ENCODE results near the gene KLHDC3.

Gene KLHDC3

GRCh38 chr6:43052225-43052841, 38.3 kb downstream of the KLHDC3 start:
- peaks cover 24% of the 10 kb centered on the region for H3K4me1 ChIP-seq (ENCODE audit: insufficient read depth, low read length, severe bottlenecking)
- H3K4me3 ChIP-seq (ENCODE audit: low read depth, low read length, poor library complexity, severe bottlenecking), result peak overlapping the region; percentile 78
- peak overlapping the region; percentile 61 for H3K27ac ChIP-seq (ENCODE audit: low read depth, low read length, poor library complexity, severe bottlenecking)
- no peaks in the 10 kb centered on the region for H3F3A ChIP-seq (ENCODE audit: insufficient read depth, low read length)
- no peaks in the 10 kb centered on the region for H3K9me3 ChIP-seq (ENCODE audit: low read length)
- H2AFZ ChIP-seq (ENCODE audit: low read length), result no peak overlapping the region
- H3K36me3 ChIP-seq (ENCODE audit: insufficient read depth, low read length), result peaks cover 17% of the 10 kb centered on the region
- peak overlapping the region; percentile 80 for H3K4me2 ChIP-seq (ENCODE audit: low read length)
- no peaks in the 10 kb centered on the region for H3K79me2 ChIP-seq (ENCODE audit: insufficient read depth, low read length)
- H3K9me2 ChIP-seq (ENCODE audit: low read depth, low read length), result no peaks in the 10 kb centered on the region
- H3K9ac ChIP-seq (ENCODE audit: low read length), result peak overlapping the region; percentile 85; the same call in 1 of the 2 replicates
- H3K27me3 ChIP-seq (ENCODE audit: insufficient read depth, low read length), result no peaks in the 10 kb centered on the region
- H4K20me1 ChIP-seq (ENCODE audit: insufficient read depth, low read length), result no peaks in the 10 kb centered on the region
- no peak for TF ChIP-seq CTCF (IDR thresholded peaks at IDR 0.05; ENCODE audit: low read length)
- TF ChIP-seq EZH2 (IDR thresholded peaks at IDR 0.05; ENCODE audit: borderline replicate concordance, low read length), result no peak

- TF ChIP-seq CTCF (IDR thresholded peaks at IDR 0.05; ENCODE audit: low read length) (no peak), EZH2 (IDR thresholded peaks at IDR 0.05; ENCODE audit: borderline replicate concordance, low read length) (no peak)
- Histone ChIP-seq H3K4me3 (ENCODE audit: low read depth, low read length, poor library complexity, severe bottlenecking) (peak overlapping the region; percentile 78), H3K4me2 (ENCODE audit: low read length) (peak overlapping the region; percentile 80), H3K4me1 (ENCODE audit: insufficient read depth, low read length, severe bottlenecking) (peaks cover 28% of the 10 kb centered on the region), H3K36me3 (ENCODE audit: insufficient read depth, low read length) (peaks cover 21% of the 10 kb centered on the region), H3K27me3 (ENCODE audit: insufficient read depth, low read length) (no peaks in the 10 kb centered on the region), H3K9me2 (ENCODE audit: low read depth, low read length) (no peaks in the 10 kb centered on the region), H3K27ac (ENCODE audit: low read depth, low read length, poor library complexity, severe bottlenecking) (peak overlapping the region; percentile 61), H3K79me2 (ENCODE audit: insufficient read depth, low read length) (peaks cover 1% of the 10 kb centered on the region), H3K9me3 (ENCODE audit: low read length) (no peaks in the 10 kb centered on the region), H2AFZ (ENCODE audit: low read length) (no peak overlapping the region), H4K20me1 (ENCODE audit: insufficient read depth, low read length) (no peaks in the 10 kb centered on the region), H3K9ac (ENCODE audit: low read length) (peak overlapping the region; percentile 85), H3F3A (ENCODE audit: insufficient read depth, low read length) (no peaks in the 10 kb centered on the region)
Measured at GRCh38 chr6:43052842-43053544, 38.9 kb downstream of the KLHDC3 start.

- H3K79me2 ChIP-seq (ENCODE audit: insufficient read depth, low read length), result peaks cover 8% of the 10 kb centered on the region
- peak within 1 kb of the TSS; percentile 85 for H3K9ac ChIP-seq (ENCODE audit: low read length)
- H4K20me1 ChIP-seq (ENCODE audit: insufficient read depth, low read length), result no peaks in the 10 kb centered on the region
- H3K36me3 ChIP-seq (ENCODE audit: insufficient read depth, low read length), result peaks cover 16% of the 10 kb centered on the region
- peaks cover 34% of the 10 kb centered on the region for H3K4me1 ChIP-seq (ENCODE audit: insufficient read depth, low read length, severe bottlenecking)
- H2AFZ ChIP-seq (ENCODE audit: low read length), result peak within 1 kb of the TSS; percentile 71; the same call in 1 of the 2 replicates
- peak within 1 kb of the TSS; percentile 78 for H3K4me3 ChIP-seq (ENCODE audit: low read depth, low read length, poor library complexity, severe bottlenecking)
- no peaks in the 10 kb centered on the region for H3K9me2 ChIP-seq (ENCODE audit: low read depth, low read length)
- H3K27ac ChIP-seq (ENCODE audit: low read depth, low read length, poor library complexity, severe bottlenecking), result peak within 1 kb of the TSS; percentile 66
- peak within 1 kb of the TSS; percentile 80 for H3K4me2 ChIP-seq (ENCODE audit: low read length)
- H3K9me3 ChIP-seq (ENCODE audit: low read length), result no peaks in the 10 kb centered on the region
- H3K27me3 ChIP-seq (ENCODE audit: insufficient read depth, low read length), result no peaks in the 10 kb centered on the region
- TF ChIP-seq CTCF (IDR thresholded peaks at IDR 0.05; ENCODE audit: low read length), result no peak
- TF ChIP-seq EZH2 (IDR thresholded peaks at IDR 0.05; ENCODE audit: borderline replicate concordance, low read length), result no peak
- no peaks in the 10 kb centered on the region for H3F3A ChIP-seq (ENCODE audit: insufficient read depth, low read length)
Measured at GRCh38 chr6:43053545-43054205, 39.6 kb downstream of the KLHDC3 start, which contains the start of gene CUL7. TSS of gene CUL7 (minus strand) at chr6:43053851. CDS start at chr6:43052788, 1,063 bp downstream.
